Tibial artery (tissue), 4 donors: ENCODE data around the gene TLE5.

ENCODE experiments used
- DNase-seq, 2 donors: peaks; one replicate each; pipeline ENCODE4 v3.0.0-alpha.2; 2019
- H3K27ac ChIP-seq, 2 donors: fragments of 200-600 bp; sonication (generic) in 1 of 2; 1 replicate in 1 of 2; 2 replicates in 1 of 2; pipeline ENCODE4 v1.5.1; 2018 to 2019; ENCODE audit warnings: mild to moderate bottlenecking in 1 of 2
- H3K27me3 ChIP-seq, 2 donors: fragments of 200-600 bp; sonication (generic) in 1 of 2; one replicate each; pipeline versions ENCODE4 v1.5.1 to v1.6.0; 2016 to 2019
- H3K36me3 ChIP-seq, 3 donors: fragments of 200-600 bp; sonication (generic) in 2 of 3; one replicate each; pipeline ENCODE4 v1.5.1; 2016 to 2019; ENCODE audit warnings: mild to moderate bottlenecking in 2 of 3
- H3K4me1 ChIP-seq, 4 donors: fragments of 200-600 bp; sonication (generic) in 2 of 4; 1 replicate in 3 of 4; 2 replicates in 1 of 4; pipeline ENCODE4 v1.5.1; 2016 to 2019
- H3K4me3 ChIP-seq, 2 donors: fragments of 200-600 bp; sonication (generic) in 1 of 2; 1 replicate in 1 of 2; 2 replicates in 1 of 2; pipeline ENCODE4 v1.5.1; 2018 to 2019; ENCODE audit warnings: mild to moderate bottlenecking in 2 of 2
- H3K9me3 ChIP-seq, 3 donors: fragments of 200-600 bp; sonication (generic) in 1 of 3; one replicate each; pipeline ENCODE4 v1.5.1; 2016 to 2019
- CTCF ChIP-seq, 2 experiments: fragments of 200-600 bp in 1 of 2; fragments of 450-650 bp in 1 of 2; IDR thresholded peaks; one replicate each; pipeline ENCODE4 v1.5.1; 2017 to 2019; ENCODE audit warnings: antibody characterized with exemption in 2 of 2, mild to moderate bottlenecking in 1 of 2, moderate library complexity in 1 of 2
- intact Hi-C: fragments of 100-400 bp; cut with DNase I; formaldehyde crosslinking; loops from one replicate; pipeline ENCODE4 v1.15.0; 2023; ENCODE audit warnings: low total_unique reads

TLE5 gene

GRCh38 chr19:3042621-3043267 is 19.6 kb downstream of the TLE5 start:
- DNase-seq = no peak
- Histone ChIP-seq H3K9me3 (no peaks in the 10 kb centered on the region), H3K36me3 (no peaks in the 10 kb centered on the region), H3K4me3 (no peak overlapping the region), H3K27me3 (peaks cover 0 to 24% of the 10 kb centered on the region in 2 donors), H3K4me1 (peaks cover 0 to 27% (median 9%) of the 10 kb centered on the region in 4 donors), H3K27ac (no peak overlapping the region)
- intact Hi-C loops = no loop called here
- TF ChIP-seq CTCF (IDR thresholded peaks at IDR 0.05) = no peak

- Histone ChIP-seq H3K4me3 (no peak overlapping the region), H3K4me1 (peaks cover 0 to 19% (median 2%) of the 10 kb centered on the region in 4 donors), H3K27me3 (peaks cover 0 to 21% of the 10 kb centered on the region in 2 donors), H3K36me3 (no peaks in the 10 kb centered on the region), H3K9me3 (no peaks in the 10 kb centered on the region), H3K27ac (no peak overlapping the region)
- no peak for DNase-seq
- intact Hi-C loops = no loop called here
- no peak for TF ChIP-seq CTCF (IDR thresholded peaks at IDR 0.05)
Observed at GRCh38 chr19:3041761-3042620, 20.3 kb downstream of the TLE5 start.

- Histone ChIP-seq H3K9me3 (no peaks in the 10 kb centered on the region), H3K27ac (no peak overlapping the region), H3K4me3 (no peak overlapping the region), H3K27me3 (peaks cover 0 to 21% of the 10 kb centered on the region in 2 donors), H3K36me3 (no peaks in the 10 kb centered on the region), H3K4me1 (peaks cover 3 to 20% (median 7%) of the 10 kb centered on the region in 4 donors)
- DNase-seq = no peak
- intact Hi-C loops = no loop called here
- no peak for TF ChIP-seq CTCF (IDR thresholded peaks at IDR 0.05)
Observed at GRCh38 chr19:3041327-3041726, 21.0 kb downstream of the TLE5 start.

GRCh38 chr19:3039641-3040077 is 22.6 kb downstream of the TLE5 start:
- no peak overlapping the region for H3K27ac ChIP-seq
- H3K4me1 ChIP-seq = peaks cover 4 to 25% (median 18%) of the 10 kb centered on the region in 4 donors
- no peak for DNase-seq
- peaks cover 0 to 25% of the 10 kb centered on the region in 2 donors for H3K27me3 ChIP-seq
- no peak for TF ChIP-seq CTCF (IDR thresholded peaks at IDR 0.05)
- H3K36me3 ChIP-seq = no peaks in the 10 kb centered on the region
- no peak overlapping the region for H3K4me3 ChIP-seq
- intact Hi-C loops = no loop called here
- H3K9me3 ChIP-seq = no peaks in the 10 kb centered on the region

GRCh38 chr19:3039125-3039524 is 23.2 kb downstream of the TLE5 start:
- H3K27me3 ChIP-seq = peaks cover 0 to 31% of the 10 kb centered on the region in 2 donors
- H3K9me3 ChIP-seq = no peaks in the 10 kb centered on the region
- intact Hi-C loops = no loop called here
- H3K36me3 ChIP-seq = no peaks in the 10 kb centered on the region
- H3K4me1 ChIP-seq = peaks cover 4 to 30% (median 22%) of the 10 kb centered on the region in 4 donors
- no peak overlapping the region for H3K4me3 ChIP-seq
- no peak for TF ChIP-seq CTCF (IDR thresholded peaks at IDR 0.05)
- no peak overlapping the region for H3K27ac ChIP-seq
- DNase-seq = no peak
